22Rv1 (cell line): ENCODE measurements around the gene MTX2.

Experiments used
- CTCF ChIP-seq: fragments of 450-650 bp; IDR thresholded peaks from 2 replicates; pipeline ENCODE4 v1.5.1; 2017; ENCODE audit warnings: mild to moderate bottlenecking
- ZFX ChIP-seq: fragments of 450-650 bp; IDR thresholded peaks from 2 replicates; pipeline ENCODE4 v1.6.1; 2017; ENCODE audit warnings: antibody characterized with exemption, borderline replicate concordance

- TF ChIP-seq CTCF, result no peak
- TF ChIP-seq ZFX, result no peak
Measured at GRCh38 chr2:176339208-176339607, 70.0 kb downstream of the MTX2 start.
